GM18505 (cell line): ENCODE measurements around the gene NDUFS7.
A peak's percentile ranks its signal among the peaks of the same experiment; 100 is the strongest.

Experiments
- ATAC-seq: cut with Tn5 transposase; IDR thresholded peaks from one replicate; pipeline ENCODE4 v1.9.1; 2021; ENCODE audit not compliant: unreplicated experiment
- POLR2A ChIP-seq: IDR thresholded peaks from 4 replicates; pipeline ENCODE4 v1.6.1; 2011; ENCODE audit warnings: borderline replicate concordance; ENCODE audit not compliant: insufficient read depth, insufficient read length; ENCODE audit errors: extremely low read depth

NDUFS7 gene

GRCh38 chr19:1408300-1409203, 24.8 kb downstream of the NDUFS7 start:
- ATAC-seq: no peak
- peak; percentile 22 for TF ChIP-seq POLR2A

GRCh38 chr19:1409204-1410005, 25.7 kb downstream of the NDUFS7 start:
- no peak for ATAC-seq
- TF ChIP-seq POLR2A: no peak

- no peak for ATAC-seq
- TF ChIP-seq POLR2A: no peak
Observed at GRCh38 chr19:1410136-1410786, 26.6 kb downstream of the NDUFS7 start.

GRCh38 chr19:1410789-1411188, 27.1 kb downstream of the NDUFS7 start:
- no peak for ATAC-seq
- TF ChIP-seq POLR2A: no peak

- no peak for TF ChIP-seq POLR2A
- ATAC-seq: no peak
Observed at GRCh38 chr19:1411255-1412191, 27.8 kb downstream of the NDUFS7 start.

- no peak for ATAC-seq
- no peak for TF ChIP-seq POLR2A
Observed at GRCh38 chr19:1412323-1412923, 28.7 kb downstream of the NDUFS7 start.

- no peak for TF ChIP-seq POLR2A
- ATAC-seq: no peak
Observed at GRCh38 chr19:1412995-1413800, 29.5 kb downstream of the NDUFS7 start.

- no peak for ATAC-seq
- no peak for TF ChIP-seq POLR2A
Observed at GRCh38 chr19:1416014-1416841, 32.5 kb downstream of the NDUFS7 start.

- no peak for TF ChIP-seq POLR2A
Observed at GRCh38 chr19:1417145-1417544, 33.4 kb downstream of the NDUFS7 start.

GRCh38 chr19:1417681-1418495, 34.2 kb downstream of the NDUFS7 start:
- ATAC-seq: no peak
- TF ChIP-seq POLR2A: no peak

More at GRCh38 chr19:1417145-1417544, 33.4 kb downstream of the NDUFS7 start:
- no peak for ATAC-seq
